IMR-90 (cell line): ENCODE data around the gene SLC22A2. TPM values are rescaled to one million over a fixed set of nuclear protein-coding genes. Genes with fewer than 3 reads are reported as not detected.

Experiments used
- ATAC-seq: fragments of 200-7000 bp; cut with Tn5 transposase; 2 replicates; pipeline ENCODE4 v1.9.1; 2020; ENCODE audit warnings: low read depth, mild to moderate bottlenecking, moderate library complexity
- BruUV-seq: library from RNA; stranded (reverse); fragments of 400-500 nt; replicated peaks from 2 replicates; lab custom pipeline; 2021; lab: Mats Ljungman, UMichigan
- CTCF ChIA-PET: fragments of 300-600 bp; formaldehyde crosslinking; extraction: SDS; loops from one replicate; lab custom pipeline; 2021; ENCODE audit warnings: antibody characterized with exemption; lab: Yijun Ruan, JAX
- POLR2A ChIA-PET: fragments of 300-600 bp; sonication (Branson Sonifier 250); formaldehyde crosslinking; loops from one replicate; lab custom pipeline; 2022; ENCODE audit warnings: antibody characterized with exemption; ENCODE audit not compliant: unreplicated experiment; lab: Charles Lee
- DNase-seq: peaks from one replicate; pipeline ENCODE4 v3.0.0; 2013
- H2AFZ ChIP-seq: replicated peaks from 2 replicates; pipeline ENCODE3; 2013; ENCODE audit warnings: low read length, mild to moderate bottlenecking; ENCODE audit not compliant: poor library complexity
- H2AK5ac ChIP-seq: 2 replicates; pipeline ENCODE4 v1.6.1; 2013; ENCODE audit warnings: low read depth, low read length, inconsistent platforms
- H2AK9ac ChIP-seq: replicated peaks from 2 replicates; pipeline ENCODE3; 2013; ENCODE audit warnings: mild to moderate bottlenecking, low read depth, low read length, moderate library complexity; ENCODE audit not compliant: poor library complexity
- H2BK120ac ChIP-seq: 2 replicates; pipeline ENCODE4 v1.6.1; 2013; ENCODE audit warnings: low read depth, low read length, inconsistent platforms
- H2BK15ac ChIP-seq: 3 replicates; pipeline ENCODE4 v1.6.1; 2013; ENCODE audit warnings: low read depth, low read length, inconsistent platforms
- H2BK20ac ChIP-seq: 2 replicates; pipeline ENCODE4 v1.6.1; 2013; ENCODE audit warnings: low read depth, mild to moderate bottlenecking, inconsistent platforms, low read length, moderate library complexity
- H2BK5ac ChIP-seq: 2 replicates; pipeline ENCODE4 v1.6.1; 2013; ENCODE audit warnings: mild to moderate bottlenecking, low read depth, low read length, inconsistent platforms; ENCODE audit not compliant: poor library complexity, severe bottlenecking
- H3K14ac ChIP-seq: replicated peaks from 2 replicates; pipeline ENCODE4 v1.6.1; 2013; ENCODE audit warnings: low read depth, low read length, inconsistent platforms
- H3K18ac ChIP-seq: 2 replicates; pipeline ENCODE4 v1.6.1; 2013; ENCODE audit warnings: low read depth, low read length, control low read depth
- H3K23ac ChIP-seq: 2 replicates; pipeline ENCODE4 v1.6.1; 2013; ENCODE audit warnings: low read depth, low read length, inconsistent platforms
- H3K27ac ChIP-seq: 2 replicates; pipeline ENCODE4 v1.5.1; 2013; ENCODE audit warnings: mild to moderate bottlenecking, control low read depth, low read length; ENCODE audit not compliant: insufficient read depth
- H3K27me3 ChIP-seq: 2 replicates; pipeline ENCODE4 v1.6.1; 2013; ENCODE audit warnings: low read length; ENCODE audit not compliant: control insufficient read depth, insufficient read depth
- H3K36me3 ChIP-seq: 2 replicates; pipeline ENCODE4 v1.6.1; 2013; ENCODE audit warnings: low read length, mixed read lengths; ENCODE audit not compliant: control insufficient read depth, insufficient read depth
- H3K4ac ChIP-seq: 2 replicates; pipeline ENCODE4 v1.6.1; 2013; ENCODE audit warnings: low read depth, low read length, inconsistent platforms
- H3K4me1 ChIP-seq: 2 replicates; pipeline ENCODE4 v1.6.1; 2013; ENCODE audit warnings: low read length, mixed read lengths; ENCODE audit not compliant: control insufficient read depth, insufficient read depth
- H3K4me2 ChIP-seq: 2 replicates; pipeline ENCODE4 v1.6.1; 2013; ENCODE audit warnings: low read depth, mild to moderate bottlenecking, control low read depth, low read length, moderate library complexity
- H3K4me3 ChIP-seq: 2 replicates; pipeline ENCODE4 v1.5.1; 2013; ENCODE audit warnings: low read depth, mild to moderate bottlenecking, control low read depth, low read length, moderate library complexity; ENCODE audit not compliant: insufficient read depth
- H3K56ac ChIP-seq: 2 replicates; pipeline ENCODE4 v1.6.1; 2013; ENCODE audit warnings: low read length, inconsistent platforms; ENCODE audit not compliant: insufficient read depth; ENCODE audit errors: extremely low read depth
- H3K79me1 ChIP-seq, 2 experiments: 2 replicates each; pipeline ENCODE4 v1.6.1; 2013; ENCODE audit warnings: low read length in 2 of 2, inconsistent platforms in 1 of 2, low read depth in 1 of 2
- H3K9ac ChIP-seq: 2 replicates; pipeline ENCODE4 v1.6.1; 2013; ENCODE audit warnings: low read depth, low read length, control low read depth
- H3K9me1 ChIP-seq: 2 replicates; pipeline ENCODE4 v1.6.1; 2013; ENCODE audit warnings: low read length, inconsistent platforms; ENCODE audit not compliant: insufficient read depth
- H3K9me3 ChIP-seq: 2 replicates; pipeline ENCODE4 v1.6.1; 2013; ENCODE audit warnings: low read length; ENCODE audit not compliant: control insufficient read depth, insufficient read depth
- H4K20me1 ChIP-seq: 2 replicates; pipeline ENCODE4 v1.6.1; 2013; ENCODE audit warnings: low read length, inconsistent platforms; ENCODE audit not compliant: insufficient read depth
- H4K5ac ChIP-seq: 2 replicates; pipeline ENCODE4 v1.6.1; 2013; ENCODE audit warnings: mild to moderate bottlenecking, low read depth, low read length, control low read depth
- H4K8ac ChIP-seq, 2 experiments: 2 replicates each; pipeline ENCODE4 v1.6.1; 2013; ENCODE audit warnings: low read depth in 2 of 2, low read length in 2 of 2, control low read depth in 1 of 2, inconsistent platforms in 1 of 2
- H4K91ac ChIP-seq: 2 replicates; pipeline ENCODE4 v1.6.1; 2013; ENCODE audit warnings: low read depth, low read length, inconsistent platforms; ENCODE audit not compliant: insufficient read depth
- BHLHE40 ChIP-seq: fragments of 150-350 bp; IDR thresholded peaks from 2 replicates; pipeline ENCODE4 v1.6.1; 2016; ENCODE audit warnings: mild to moderate bottlenecking, low read depth, low read length
- CEBPB ChIP-seq: IDR thresholded peaks from 2 replicates; pipeline ENCODE4 v1.6.1; 2012; ENCODE audit warnings: low read depth, low read length, improper control_type of control experiment
- CHD1 ChIP-seq: IDR thresholded peaks from 2 replicates; pipeline ENCODE4 v1.6.1; 2012; ENCODE audit warnings: low read depth, low read length, improper control_type of control experiment
- MAZ ChIP-seq: IDR thresholded peaks from 2 replicates; pipeline ENCODE4 v1.6.1; 2012; ENCODE audit warnings: low read depth, mild to moderate bottlenecking, low read length, improper control_type of control experiment, moderate library complexity, borderline replicate concordance
- MXI1 ChIP-seq: IDR thresholded peaks from 2 replicates; pipeline ENCODE4 v1.6.1; 2012; ENCODE audit warnings: low read depth, mild to moderate bottlenecking, low read length, moderate library complexity, borderline replicate concordance
- NFE2L2 ChIP-seq: fragments of 150-350 bp; IDR thresholded peaks from 2 replicates; pipeline ENCODE4 v1.6.1; 2016; ENCODE audit warnings: low read depth, mild to moderate bottlenecking, low read length
- RCOR1 ChIP-seq: IDR thresholded peaks from 2 replicates; pipeline ENCODE4 v1.6.1; 2012; ENCODE audit warnings: mild to moderate bottlenecking, low read length, improper control_type of control experiment; ENCODE audit not compliant: insufficient replicate concordance
- RFX5 ChIP-seq: IDR thresholded peaks from 2 replicates; pipeline ENCODE4 v1.8.0; 2012; ENCODE audit warnings: low read depth, mild to moderate bottlenecking, low read length, moderate library complexity
- SMC3 ChIP-seq: fragments of 150-350 bp; IDR thresholded peaks from 2 replicates; pipeline ENCODE4 v1.6.1; 2016; ENCODE audit warnings: low read depth, mild to moderate bottlenecking, antibody characterized with exemption, low read length, moderate library complexity
- WGBS, 2 experiments: methylation state at CpG; one replicate each; pipeline versions ENCODE4 v1.1.5 to v1.1.7; 2013; ENCODE audit warnings: missing lambda C conversion rate in 2 of 2; ENCODE audit not compliant: insufficient read length in 1 of 2; ENCODE audit errors: extremely low coverage in 2 of 2; 5-methylcytosine and 5-hydroxymethylcytosine counted together
- dilution Hi-C: fragments of 300-500 bp; cut with HindIII; formaldehyde crosslinking; loops from one replicate; pipeline ENCODE4 v1.14.3; 2018; ENCODE audit warnings: low sequenced_read_pairs; ENCODE audit not compliant: unreplicated experiment
- in situ Hi-C: fragments of 300-500 bp; cut with MboI; formaldehyde crosslinking; loops from 3 replicates; pipeline ENCODE4 v1.14.3; 2019; ENCODE audit warnings: low sequenced_read_pairs, inconsistent platforms, mixed read lengths
- intact Hi-C: fragments of 100-400 bp; cut with micrococcal nuclease; formaldehyde crosslinking; loops from 2 replicates; pipeline ENCODE4 v1.10.0; 2022
- polyA plus RNA-seq, 3 experiments: library from polyadenylated mRNA; depleted of rRNA; stranded (reverse); fragments of >200 nt; gene quantifications; 2 replicates each; pipeline ENCODE4 v1.2.3, GENCODE V29; 2012; ENCODE audit warnings: low replicate concordance in 1 of 3
- total RNA-seq: library from RNA; depleted of rRNA; stranded (reverse); fragments of >200 nt; gene quantifications from 2 replicates; pipeline ENCODE4 v1.2.3, GENCODE V29; 2012
- TF ChIP-seq, protein P1 (sequence below): fragments of 150-350 bp; IDR thresholded peaks from 2 replicates; pipeline ENCODE4 v1.6.1; 2016; ENCODE audit warnings: low read depth, mild to moderate bottlenecking, low read length, moderate library complexity, borderline replicate concordance
- TF ChIP-seq, protein P2 (sequence below): fragments of 150-350 bp; IDR thresholded peaks from 2 replicates; pipeline ENCODE4 v1.6.1; 2017; ENCODE audit warnings: mild to moderate bottlenecking, antibody characterized with exemption, low read length, low read depth
- TF ChIP-seq, protein P3 (sequence below): conservative IDR thresholded peaks from 2 replicates; pipeline ENCODE4 v1.5.1; 2012; ENCODE audit warnings: mild to moderate bottlenecking, low read depth, low read length, improper control_type of control experiment

The SLC22A2 gene
- total and polyA plus RNA-seq, 2 of the 4 experiments (the other 2 are of a cell fraction) = not detected

DNA sequence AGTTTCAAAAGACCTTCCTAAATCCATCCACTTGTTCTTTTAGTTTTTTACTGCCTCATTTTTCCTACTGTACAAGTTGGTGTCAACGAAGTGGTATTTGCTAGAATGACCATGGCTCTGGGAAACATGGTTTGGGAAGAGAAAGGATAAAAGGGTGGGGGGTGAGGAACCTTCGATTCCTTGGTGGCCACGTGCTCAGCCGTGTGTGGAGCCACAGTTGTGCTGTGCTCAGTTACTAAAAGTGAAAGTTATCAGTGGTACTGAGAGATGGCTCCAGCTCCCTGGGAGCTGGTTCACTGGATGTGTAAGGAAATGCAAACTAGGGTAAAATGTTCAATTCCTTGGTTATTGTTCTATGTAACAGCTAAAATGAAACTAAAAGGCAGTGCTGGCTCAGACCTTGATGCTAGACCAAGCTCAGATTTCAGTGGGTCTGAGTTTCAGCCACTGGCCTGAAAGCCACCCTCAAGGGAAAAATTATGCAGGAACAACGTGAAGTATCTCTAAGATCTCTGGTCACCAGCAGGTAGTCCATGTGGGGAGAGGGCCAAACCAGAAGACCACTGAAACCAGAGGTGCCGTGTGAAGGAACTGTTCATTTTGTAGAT, 7.4 kb upstream of the SLC22A2 start:
- no peak overlapping the region for H3K9ac ChIP-seq
- in situ Hi-C loops (no loop called here), dilution Hi-C loops (no loop called here), intact Hi-C loops (no loop called here)
- peaks cover 23% of the 10 kb centered on the region for H3K9me3 ChIP-seq
- no peak overlapping the region for H4K5ac ChIP-seq
- no peak overlapping the region for H3K56ac ChIP-seq
- no peak overlapping the region for H2AK5ac ChIP-seq
- H3K18ac ChIP-seq = no peak overlapping the region
- no peak overlapping the region for H4K91ac ChIP-seq
- H3K4ac ChIP-seq = no peak overlapping the region
- POLR2A ChIA-PET = no interaction called here
- H3K79me1 ChIP-seq = no peaks in the 10 kb centered on the region
- BruUV-seq = no TSS peak
- H3K27ac ChIP-seq = no peak overlapping the region
- H4K8ac ChIP-seq = no peak overlapping the region
- no peak overlapping the region for H2BK20ac ChIP-seq
- H3K9me1 ChIP-seq = no peaks in the 10 kb centered on the region
- H2BK15ac ChIP-seq = no peak overlapping the region
- 19% methylated on average over 4 of the region's 6 CpGs; no CpG with 5 or more reads in 1 of the 2 experiments for WGBS, 2 experiments
- DNase-seq = no peak
- ATAC-seq = no peak
- H3K36me3 ChIP-seq = no peaks in the 10 kb centered on the region
- no peaks in the 10 kb centered on the region for H3K27me3 ChIP-seq
- H4K20me1 ChIP-seq = no peaks in the 10 kb centered on the region
- H2BK5ac ChIP-seq = no peak overlapping the region
- no peaks in the 10 kb centered on the region for H3K4me1 ChIP-seq
- no peak overlapping the region; the same call in 1 of the 2 replicates for H3K4me2 ChIP-seq
- no peak overlapping the region for H3K4me3 ChIP-seq
- H2BK120ac ChIP-seq = no peak overlapping the region
- TF ChIP-seq, protein P1, sequence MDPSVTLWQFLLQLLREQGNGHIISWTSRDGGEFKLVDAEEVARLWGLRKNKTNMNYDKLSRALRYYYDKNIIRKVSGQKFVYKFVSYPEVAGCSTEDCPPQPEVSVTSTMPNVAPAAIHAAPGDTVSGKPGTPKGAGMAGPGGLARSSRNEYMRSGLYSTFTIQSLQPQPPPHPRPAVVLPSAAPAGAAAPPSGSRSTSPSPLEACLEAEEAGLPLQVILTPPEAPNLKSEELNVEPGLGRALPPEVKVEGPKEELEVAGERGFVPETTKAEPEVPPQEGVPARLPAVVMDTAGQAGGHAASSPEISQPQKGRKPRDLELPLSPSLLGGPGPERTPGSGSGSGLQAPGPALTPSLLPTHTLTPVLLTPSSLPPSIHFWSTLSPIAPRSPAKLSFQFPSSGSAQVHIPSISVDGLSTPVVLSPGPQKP = no peak
- TF ChIP-seq BHLHE40 (no peak), NFE2L2 (no peak), RCOR1 (no peak), MXI1 (no peak), RFX5 (no peak), CHD1 (no peak), MAZ (no peak), SMC3 (no peak), CEBPB (no peak)
- TF ChIP-seq, protein P2, sequence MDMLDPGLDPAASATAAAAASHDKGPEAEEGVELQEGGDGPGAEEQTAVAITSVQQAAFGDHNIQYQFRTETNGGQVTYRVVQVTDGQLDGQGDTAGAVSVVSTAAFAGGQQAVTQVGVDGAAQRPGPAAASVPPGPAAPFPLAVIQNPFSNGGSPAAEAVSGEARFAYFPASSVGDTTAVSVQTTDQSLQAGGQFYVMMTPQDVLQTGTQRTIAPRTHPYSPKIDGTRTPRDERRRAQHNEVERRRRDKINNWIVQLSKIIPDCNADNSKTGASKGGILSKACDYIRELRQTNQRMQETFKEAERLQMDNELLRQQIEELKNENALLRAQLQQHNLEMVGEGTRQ = no peak
- TF ChIP-seq, protein P3, sequence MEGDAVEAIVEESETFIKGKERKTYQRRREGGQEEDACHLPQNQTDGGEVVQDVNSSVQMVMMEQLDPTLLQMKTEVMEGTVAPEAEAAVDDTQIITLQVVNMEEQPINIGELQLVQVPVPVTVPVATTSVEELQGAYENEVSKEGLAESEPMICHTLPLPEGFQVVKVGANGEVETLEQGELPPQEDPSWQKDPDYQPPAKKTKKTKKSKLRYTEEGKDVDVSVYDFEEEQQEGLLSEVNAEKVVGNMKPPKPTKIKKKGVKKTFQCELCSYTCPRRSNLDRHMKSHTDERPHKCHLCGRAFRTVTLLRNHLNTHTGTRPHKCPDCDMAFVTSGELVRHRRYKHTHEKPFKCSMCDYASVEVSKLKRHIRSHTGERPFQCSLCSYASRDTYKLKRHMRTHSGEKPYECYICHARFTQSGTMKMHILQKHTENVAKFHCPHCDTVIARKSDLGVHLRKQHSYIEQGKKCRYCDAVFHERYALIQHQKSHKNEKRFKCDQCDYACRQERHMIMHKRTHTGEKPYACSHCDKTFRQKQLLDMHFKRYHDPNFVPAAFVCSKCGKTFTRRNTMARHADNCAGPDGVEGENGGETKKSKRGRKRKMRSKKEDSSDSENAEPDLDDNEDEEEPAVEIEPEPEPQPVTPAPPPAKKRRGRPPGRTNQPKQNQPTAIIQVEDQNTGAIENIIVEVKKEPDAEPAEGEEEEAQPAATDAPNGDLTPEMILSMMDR = no peak
- no peak overlapping the region for H2AK9ac ChIP-seq
- no peak overlapping the region for H2AFZ ChIP-seq
- CTCF ChIA-PET = no interaction called here
- no peak overlapping the region for H3K14ac ChIP-seq
- no peak overlapping the region for H3K23ac ChIP-seq
